HepG2 (cell line): Measurements from ENCODE around the gene NUTF2.

ENCODE experiments used
- AFF4 ChIP-seq: sonication (generic); formaldehyde crosslinking; IDR thresholded peaks from 2 replicates; pipeline ENCODE4 v1.4.0; 2020; ENCODE audit warnings: missing genetic modification reagents
- CBX2 ChIP-seq, 2 experiments: fragments of 200-600 bp in 1 of 2; sonication (generic); formaldehyde crosslinking in 1 of 2; IDR thresholded peaks; 2 replicates each; pipeline versions ENCODE4 v1.7.0 to v1.8.1; 2018 to 2022; ENCODE audit warnings: low read depth in 2 of 2, low read length in 1 of 2, mild to moderate bottlenecking in 1 of 2, missing genetic modification reagents in 1 of 2
- ZBTB42 ChIP-seq: sonication (generic); formaldehyde crosslinking; IDR thresholded peaks from 2 replicates; pipeline ENCODE4 v1.5.0; 2020; ENCODE audit warnings: mild to moderate bottlenecking, missing genetic modification reagents
- ZNF709 ChIP-seq: sonication (generic); formaldehyde crosslinking; IDR thresholded peaks from 2 replicates; pipeline ENCODE4 v1.5.0; 2020; ENCODE audit warnings: mild to moderate bottlenecking, missing genetic modification reagents
- TF ChIP-seq, protein P1 (sequence below): sonication (generic); formaldehyde crosslinking; IDR thresholded peaks from 2 replicates; pipeline ENCODE4 v1.4.0; 2020; ENCODE audit warnings: missing genetic modification reagents, borderline replicate concordance

DNA sequence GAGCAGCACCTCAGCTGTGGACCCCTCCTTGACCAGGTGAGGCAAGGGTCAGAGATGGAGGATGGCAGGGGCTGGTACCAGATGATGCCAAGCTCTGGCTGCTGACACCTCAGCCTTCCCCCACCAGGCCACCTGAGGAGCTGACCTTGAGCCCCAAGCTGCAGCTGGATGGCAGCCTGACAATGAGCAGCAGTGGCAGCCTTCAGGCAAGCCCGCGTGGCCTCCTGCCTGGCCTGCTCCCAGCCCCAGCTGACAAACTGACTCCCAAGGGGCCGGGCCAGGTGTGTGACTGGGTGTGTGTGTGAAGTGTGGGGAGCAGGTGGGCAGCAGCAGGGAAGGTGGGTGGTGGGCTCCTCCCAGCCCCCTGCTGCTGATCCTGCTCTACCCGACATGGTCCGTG, 33.2 kb downstream of the NUTF2 start:
- TF ChIP-seq CBX2 (IDR thresholded peaks at IDR 0.05; ENCODE audit: low read depth, low read length) (no peak), CBX2 (CRISPR knock-in tag; IDR thresholded peaks at IDR 0.05; ENCODE audit: low read depth) (no peak), AFF4 (CRISPR knock-in tag) (no peak), ZBTB42 (CRISPR knock-in tag) (no peak), ZNF709 (no peak)
- TF ChIP-seq, protein P1, sequence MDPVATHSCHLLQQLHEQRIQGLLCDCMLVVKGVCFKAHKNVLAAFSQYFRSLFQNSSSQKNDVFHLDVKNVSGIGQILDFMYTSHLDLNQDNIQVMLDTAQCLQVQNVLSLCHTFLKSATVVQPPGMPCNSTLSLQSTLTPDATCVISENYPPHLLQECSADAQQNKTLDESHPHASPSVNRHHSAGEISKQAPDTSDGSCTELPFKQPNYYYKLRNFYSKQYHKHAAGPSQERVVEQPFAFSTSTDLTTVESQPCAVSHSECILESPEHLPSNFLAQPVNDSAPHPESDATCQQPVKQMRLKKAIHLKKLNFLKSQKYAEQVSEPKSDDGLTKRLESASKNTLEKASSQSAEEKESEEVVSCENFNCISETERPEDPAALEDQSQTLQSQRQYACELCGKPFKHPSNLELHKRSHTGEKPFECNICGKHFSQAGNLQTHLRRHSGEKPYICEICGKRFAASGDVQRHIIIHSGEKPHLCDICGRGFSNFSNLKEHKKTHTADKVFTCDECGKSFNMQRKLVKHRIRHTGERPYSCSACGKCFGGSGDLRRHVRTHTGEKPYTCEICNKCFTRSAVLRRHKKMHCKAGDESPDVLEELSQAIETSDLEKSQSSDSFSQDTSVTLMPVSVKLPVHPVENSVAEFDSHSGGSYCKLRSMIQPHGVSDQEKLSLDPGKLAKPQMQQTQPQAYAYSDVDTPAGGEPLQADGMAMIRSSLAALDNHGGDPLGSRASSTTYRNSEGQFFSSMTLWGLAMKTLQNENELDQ (CRISPR knock-in tag): no peak
